ENCODE measurements around the gene RPS27A.

DNA sequence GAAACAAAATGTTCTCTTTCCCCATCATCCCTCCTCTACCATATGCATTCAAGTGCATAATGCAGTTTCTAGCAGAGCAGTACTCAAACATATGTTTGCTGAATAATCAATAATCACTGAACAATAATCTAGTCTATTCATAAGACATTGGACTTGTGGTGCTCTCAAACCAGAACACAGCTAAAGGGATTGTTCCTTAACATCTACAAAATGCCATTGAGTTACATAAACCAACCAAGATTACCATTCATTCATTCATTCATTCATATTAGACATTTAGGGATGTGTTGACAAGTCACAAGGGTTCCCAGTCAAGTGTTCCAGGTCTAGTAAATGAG lies 4.3 kb upstream of the RPS27A start:
- TF ChIP-seq, protein P1, sequence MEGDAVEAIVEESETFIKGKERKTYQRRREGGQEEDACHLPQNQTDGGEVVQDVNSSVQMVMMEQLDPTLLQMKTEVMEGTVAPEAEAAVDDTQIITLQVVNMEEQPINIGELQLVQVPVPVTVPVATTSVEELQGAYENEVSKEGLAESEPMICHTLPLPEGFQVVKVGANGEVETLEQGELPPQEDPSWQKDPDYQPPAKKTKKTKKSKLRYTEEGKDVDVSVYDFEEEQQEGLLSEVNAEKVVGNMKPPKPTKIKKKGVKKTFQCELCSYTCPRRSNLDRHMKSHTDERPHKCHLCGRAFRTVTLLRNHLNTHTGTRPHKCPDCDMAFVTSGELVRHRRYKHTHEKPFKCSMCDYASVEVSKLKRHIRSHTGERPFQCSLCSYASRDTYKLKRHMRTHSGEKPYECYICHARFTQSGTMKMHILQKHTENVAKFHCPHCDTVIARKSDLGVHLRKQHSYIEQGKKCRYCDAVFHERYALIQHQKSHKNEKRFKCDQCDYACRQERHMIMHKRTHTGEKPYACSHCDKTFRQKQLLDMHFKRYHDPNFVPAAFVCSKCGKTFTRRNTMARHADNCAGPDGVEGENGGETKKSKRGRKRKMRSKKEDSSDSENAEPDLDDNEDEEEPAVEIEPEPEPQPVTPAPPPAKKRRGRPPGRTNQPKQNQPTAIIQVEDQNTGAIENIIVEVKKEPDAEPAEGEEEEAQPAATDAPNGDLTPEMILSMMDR (IDR thresholded peaks at IDR 0.05; ENCODE audit: poor library complexity, severe bottlenecking) = no peak
- no peak for TF ChIP-seq SMC3 (conservative IDR thresholded peaks at IDR 0.05; ENCODE audit: poor library complexity)
- TF ChIP-seq, protein P2, sequence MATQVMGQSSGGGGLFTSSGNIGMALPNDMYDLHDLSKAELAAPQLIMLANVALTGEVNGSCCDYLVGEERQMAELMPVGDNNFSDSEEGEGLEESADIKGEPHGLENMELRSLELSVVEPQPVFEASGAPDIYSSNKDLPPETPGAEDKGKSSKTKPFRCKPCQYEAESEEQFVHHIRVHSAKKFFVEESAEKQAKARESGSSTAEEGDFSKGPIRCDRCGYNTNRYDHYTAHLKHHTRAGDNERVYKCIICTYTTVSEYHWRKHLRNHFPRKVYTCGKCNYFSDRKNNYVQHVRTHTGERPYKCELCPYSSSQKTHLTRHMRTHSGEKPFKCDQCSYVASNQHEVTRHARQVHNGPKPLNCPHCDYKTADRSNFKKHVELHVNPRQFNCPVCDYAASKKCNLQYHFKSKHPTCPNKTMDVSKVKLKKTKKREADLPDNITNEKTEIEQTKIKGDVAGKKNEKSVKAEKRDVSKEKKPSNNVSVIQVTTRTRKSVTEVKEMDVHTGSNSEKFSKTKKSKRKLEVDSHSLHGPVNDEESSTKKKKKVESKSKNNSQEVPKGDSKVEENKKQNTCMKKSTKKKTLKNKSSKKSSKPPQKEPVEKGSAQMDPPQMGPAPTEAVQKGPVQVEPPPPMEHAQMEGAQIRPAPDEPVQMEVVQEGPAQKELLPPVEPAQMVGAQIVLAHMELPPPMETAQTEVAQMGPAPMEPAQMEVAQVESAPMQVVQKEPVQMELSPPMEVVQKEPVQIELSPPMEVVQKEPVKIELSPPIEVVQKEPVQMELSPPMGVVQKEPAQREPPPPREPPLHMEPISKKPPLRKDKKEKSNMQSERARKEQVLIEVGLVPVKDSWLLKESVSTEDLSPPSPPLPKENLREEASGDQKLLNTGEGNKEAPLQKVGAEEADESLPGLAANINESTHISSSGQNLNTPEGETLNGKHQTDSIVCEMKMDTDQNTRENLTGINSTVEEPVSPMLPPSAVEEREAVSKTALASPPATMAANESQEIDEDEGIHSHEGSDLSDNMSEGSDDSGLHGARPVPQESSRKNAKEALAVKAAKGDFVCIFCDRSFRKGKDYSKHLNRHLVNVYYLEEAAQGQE (IDR thresholded peaks at IDR 0.05; ENCODE audit: borderline replicate concordance) = no peak
- TF ChIP-seq EZH2 (IDR thresholded peaks at IDR 0.05; ENCODE audit: borderline replicate concordance, insufficient read depth, low read length, poor library complexity, severe bottlenecking) = no peak
- TF ChIP-seq TAF1 (IDR thresholded peaks at IDR 0.05; ENCODE audit: low read depth) = no peak
- TF ChIP-seq POLR2AphosphoS5 (IDR thresholded peaks at IDR 0.05) = no peak
- no peak for TF ChIP-seq EP300 (conservative IDR thresholded peaks at IDR 0.05; ENCODE audit: poor library complexity, severe bottlenecking)
- no peak for TF ChIP-seq RAD21 (conservative IDR thresholded peaks at IDR 0.05)

All from neural cell (in vitro differentiated cells).